Stimulated activated CD4-positive, alpha-beta T cell treated with anti-CD3 and anti-CD28 coated beads, Interleukin-1b, Interleukin-23, amount 100 ng/mL, for 24 hours (primary cell): Measurements from ENCODE around the gene APLP1.
"Not testable (repeated sequence)": the region's sequence is repeated elsewhere in the genome, so short reads cannot be mapped to it uniquely, and the experiment has no call there.

Source experiments
- DNase-seq, 4 experiments: peaks; one replicate each; pipeline ENCODE4 v3.0.0-alpha.2; 2020; ENCODE audit warnings: low read depth in 4 of 4, low spot score in 1 of 4

The APLP1 gene

GRCh38 chr19:35882114-35882832 lies 13.9 kb downstream of the APLP1 start:
- no peak for DNase-seq

- no peak for DNase-seq
Observed at GRCh38 chr19:35883882-35884281, 15.5 kb downstream of the APLP1 start.

- DNase-seq: no peak
Observed at GRCh38 chr19:35885225-35885738, 16.9 kb downstream of the APLP1 start.

DNA sequence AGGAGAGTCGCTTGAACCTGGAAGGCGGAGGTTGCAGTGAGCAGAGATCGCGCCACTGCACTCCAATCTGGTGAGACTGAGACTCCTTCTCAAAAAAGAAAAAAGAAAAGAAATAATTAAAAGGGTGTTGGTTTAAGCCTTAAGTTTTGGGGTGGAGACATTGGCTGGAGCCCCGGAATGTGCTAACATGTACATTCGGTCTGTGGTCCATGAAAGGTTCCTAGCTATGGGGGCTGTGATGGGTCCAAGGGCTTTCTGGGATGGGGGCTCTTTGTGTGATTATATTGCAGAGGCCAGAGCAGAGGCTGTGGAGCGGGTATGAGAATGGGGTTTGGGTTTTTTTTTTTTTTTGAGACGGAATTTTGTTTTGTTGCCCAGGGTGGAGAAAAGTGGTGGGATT lies 17.5 kb downstream of the APLP1 start:
- DNase-seq: no peak

GRCh38 chr19:35887197-35887596 lies 18.8 kb downstream of the APLP1 start:
- no peak for DNase-seq

DNA sequence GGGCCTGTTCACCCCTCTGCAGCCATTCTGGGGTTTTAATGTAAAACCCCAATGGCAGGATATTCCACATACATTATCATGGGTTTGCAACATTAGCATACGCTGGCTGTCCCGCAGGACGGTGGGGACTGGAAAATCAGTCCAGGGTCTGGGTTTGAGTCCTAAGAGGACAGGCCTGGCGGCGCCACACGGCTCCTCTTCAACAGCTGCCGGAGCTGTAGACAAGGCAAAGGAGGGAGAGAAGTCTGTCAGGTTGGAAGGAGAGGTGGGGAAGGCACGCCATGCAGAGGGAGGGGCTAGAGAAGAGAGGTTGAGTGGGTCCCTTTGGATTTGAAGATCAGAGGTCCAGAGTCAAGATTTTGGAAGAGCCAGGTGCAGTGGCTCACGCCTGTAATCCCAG lies 20.0 kb downstream of the APLP1 start:
- no peak for DNase-seq

DNA sequence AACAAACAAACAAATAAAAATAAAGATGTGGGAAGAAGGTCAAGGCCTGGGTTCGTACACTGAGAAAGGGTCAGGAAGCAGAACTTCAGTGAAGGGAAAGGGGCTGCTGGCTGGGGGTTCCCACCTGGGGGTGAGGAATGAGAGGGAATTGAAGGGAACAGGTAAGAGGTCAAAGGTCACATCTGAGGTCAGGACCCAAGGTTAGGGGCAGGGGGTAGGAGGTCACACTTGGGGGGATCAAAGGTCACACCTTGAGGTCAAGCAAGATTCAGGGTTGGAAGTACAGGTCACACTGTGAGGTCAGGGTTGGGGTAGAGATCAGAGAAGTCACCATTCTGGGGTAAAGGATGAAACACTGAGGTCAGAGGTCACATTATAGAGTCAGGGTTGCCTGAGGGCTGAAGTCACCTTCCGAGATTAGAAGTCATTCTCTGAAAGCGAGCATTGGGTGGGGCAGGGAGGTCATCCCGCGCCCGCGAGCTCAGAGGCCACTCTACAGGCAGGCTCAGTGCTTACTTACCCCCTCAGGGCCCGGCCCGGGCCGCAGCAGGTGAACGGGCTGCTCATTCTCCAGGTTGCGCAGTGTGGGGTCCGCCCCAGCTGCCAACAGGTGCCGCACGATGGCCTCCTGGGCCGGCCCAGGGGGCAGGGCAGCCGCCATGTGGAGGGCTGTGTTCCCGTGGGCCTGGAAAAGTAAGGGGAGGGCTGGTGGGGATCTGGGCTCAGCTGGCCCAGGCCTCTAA lies 21.2 kb downstream of the APLP1 start:
- DNase-seq: no peak

DNA sequence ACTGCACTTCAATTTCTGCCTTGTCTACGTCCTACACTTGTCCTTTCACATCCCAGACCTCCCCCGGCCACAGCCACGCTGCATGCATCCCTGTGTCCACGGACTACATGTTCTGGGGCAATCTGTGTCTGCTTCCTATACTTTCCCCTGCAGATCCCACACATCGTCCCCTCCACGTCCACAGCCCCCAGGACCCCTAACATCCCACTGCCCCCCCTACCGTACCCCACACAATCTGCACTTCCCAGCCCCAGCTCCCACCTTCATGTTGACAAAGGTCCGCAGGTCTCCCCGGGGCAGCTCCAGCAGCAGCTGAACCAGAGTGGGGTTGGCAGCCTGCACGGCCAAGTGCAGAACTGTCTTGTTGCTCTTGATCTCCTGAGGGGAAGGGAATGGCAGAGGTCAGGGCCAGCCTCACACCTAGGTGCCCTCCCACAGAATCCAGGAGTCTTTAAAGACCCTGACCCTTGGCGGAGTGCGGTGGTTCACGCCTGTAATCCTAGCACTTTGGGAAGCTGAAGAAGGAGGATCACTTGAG lies 21.8 kb downstream of the APLP1 start:
- no peak for DNase-seq

GRCh38 chr19:35891819-35892218 lies 23.4 kb downstream of the APLP1 start:
- DNase-seq: not testable (repeated sequence)

- DNase-seq: no peak
Observed at GRCh38 chr19:35894342-35894741, 26.0 kb downstream of the APLP1 start.

- no peak for DNase-seq
Observed at GRCh38 chr19:35895911-35896642, 27.7 kb downstream of the APLP1 start.

DNA sequence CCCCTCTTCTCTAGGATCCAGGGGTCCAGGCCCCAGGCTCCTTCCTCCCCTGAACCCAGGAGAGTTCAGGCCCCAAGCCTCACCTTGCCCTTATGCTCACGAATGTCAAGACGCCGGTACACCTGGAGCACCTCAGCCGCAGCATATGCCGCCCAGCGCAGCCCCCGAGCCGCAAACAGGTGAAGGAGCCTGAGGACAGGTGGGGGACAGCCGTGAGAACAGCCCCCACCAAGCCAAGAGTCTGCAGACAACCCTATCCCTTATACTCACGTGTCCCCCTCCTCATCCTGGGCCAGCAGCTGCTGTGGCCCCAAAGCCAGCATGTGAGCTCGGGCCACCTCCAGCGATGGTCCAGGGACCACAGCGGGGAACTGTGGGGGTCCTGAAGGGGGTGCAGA lies 28.3 kb downstream of the APLP1 start:
- DNase-seq: no peak

- no peak for DNase-seq
Observed at GRCh38 chr19:35897706-35898451, 29.5 kb downstream of the APLP1 start.

GRCh38 chr19:35898499-35898809 lies 30.1 kb downstream of the APLP1 start:
- DNase-seq: no peak

DNA sequence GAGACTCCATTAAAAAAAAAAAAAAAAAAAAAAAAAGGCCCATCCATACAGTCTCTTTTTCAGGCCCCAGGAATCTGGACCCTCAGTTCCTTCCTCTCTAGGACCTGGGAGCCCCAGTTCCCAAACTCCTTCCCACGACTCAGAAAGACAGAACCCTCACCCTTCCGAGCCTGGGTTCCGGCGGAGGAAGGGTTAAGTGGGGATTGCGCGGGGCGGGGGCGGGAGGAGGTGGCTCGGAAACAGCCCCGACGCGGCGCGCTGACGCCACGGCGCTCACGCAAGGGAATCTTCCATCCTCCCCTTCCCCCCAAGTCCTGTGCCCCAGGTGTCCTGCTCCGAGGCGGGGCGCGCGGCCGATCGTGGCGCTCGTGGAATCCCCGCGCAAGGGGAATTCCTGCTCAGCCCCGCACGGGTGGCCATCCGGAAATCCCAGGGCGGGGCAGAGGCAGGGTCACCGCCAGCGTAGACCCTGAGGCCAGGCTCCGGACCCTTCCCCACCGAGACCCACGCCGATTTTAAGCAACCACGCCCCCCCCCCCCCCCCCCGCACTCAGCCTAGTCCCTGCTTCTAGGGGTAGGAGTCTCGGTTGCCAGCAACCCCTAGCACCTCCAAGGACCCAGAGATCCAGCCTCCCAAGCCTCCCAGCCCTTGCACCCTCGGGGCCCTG lies 31.3 kb downstream of the APLP1 start:
- peak; percentile 69 to 84 (median 76) for DNase-seq

- DNase-seq: no peak
Observed at GRCh38 chr19:35901055-35901644, 32.8 kb downstream of the APLP1 start.

DNA sequence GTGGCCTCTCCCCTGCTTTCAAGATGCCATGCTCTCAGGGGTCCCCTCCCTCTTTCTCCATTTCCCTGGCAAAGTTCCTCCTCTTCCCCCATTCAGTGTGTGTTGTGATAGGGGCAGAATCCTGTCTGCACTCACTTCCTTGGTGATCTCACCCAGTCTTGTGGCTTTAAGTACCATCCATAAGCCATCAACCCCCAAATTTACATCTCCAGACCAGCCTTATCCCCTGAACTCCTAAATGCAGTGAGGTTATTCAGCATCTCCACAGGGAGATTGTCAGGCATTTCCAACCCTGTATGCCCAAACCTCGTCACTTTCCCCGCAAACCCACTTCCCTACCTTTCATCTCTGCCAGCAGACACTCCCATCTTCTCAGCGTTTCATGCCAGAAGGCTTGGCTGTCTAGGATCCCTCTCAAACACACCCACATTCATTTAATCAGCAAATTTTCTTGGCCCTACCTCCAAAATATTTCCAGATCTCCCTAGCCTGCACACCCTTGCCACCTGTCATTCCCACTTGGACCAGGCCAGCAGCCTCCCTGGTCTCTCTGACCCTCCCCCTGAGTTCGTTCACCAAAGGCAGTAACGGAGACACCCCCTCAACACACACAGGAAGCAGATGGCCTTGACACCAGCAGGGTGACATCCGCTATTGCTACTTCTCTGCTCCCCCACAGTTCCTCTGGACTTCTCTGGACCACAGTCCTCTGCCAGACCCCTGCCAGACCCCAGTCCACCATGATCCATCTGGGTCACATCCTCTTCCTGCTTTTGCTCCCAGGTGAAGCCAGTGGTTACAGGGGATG lies 33.7 kb downstream of the APLP1 start, which contains the start of gene HCST:
HCST (plus strand) TSS at position 676 of the 808 bp plus-strand sequence; CDS start at position 741, 65 bp downstream.
- DNase-seq: no peak

GRCh38 chr19:35902870-35903475 lies 34.6 kb downstream of the APLP1 start:
- no peak for DNase-seq
